Measurements from ENCODE around the gene ADAT1.
"Not testable (repeated sequence)": the region's sequence is repeated elsewhere in the genome, so short reads cannot be mapped to it uniquely, and the experiment has no call there.

The ADAT1 gene

GRCh38 chr16:75618780-75619179 is 4.3 kb downstream of the ADAT1 start:
- DNase-seq: no peak

- DNase-seq: no peak
Observed at GRCh38 chr16:75617121-75617520, 6.0 kb downstream of the ADAT1 start.

GRCh38 chr16:75616521-75617010 is 6.5 kb downstream of the ADAT1 start:
- no peak for DNase-seq

GRCh38 chr16:75615619-75616018 is 7.5 kb downstream of the ADAT1 start:
- DNase-seq: no peak

DNA sequence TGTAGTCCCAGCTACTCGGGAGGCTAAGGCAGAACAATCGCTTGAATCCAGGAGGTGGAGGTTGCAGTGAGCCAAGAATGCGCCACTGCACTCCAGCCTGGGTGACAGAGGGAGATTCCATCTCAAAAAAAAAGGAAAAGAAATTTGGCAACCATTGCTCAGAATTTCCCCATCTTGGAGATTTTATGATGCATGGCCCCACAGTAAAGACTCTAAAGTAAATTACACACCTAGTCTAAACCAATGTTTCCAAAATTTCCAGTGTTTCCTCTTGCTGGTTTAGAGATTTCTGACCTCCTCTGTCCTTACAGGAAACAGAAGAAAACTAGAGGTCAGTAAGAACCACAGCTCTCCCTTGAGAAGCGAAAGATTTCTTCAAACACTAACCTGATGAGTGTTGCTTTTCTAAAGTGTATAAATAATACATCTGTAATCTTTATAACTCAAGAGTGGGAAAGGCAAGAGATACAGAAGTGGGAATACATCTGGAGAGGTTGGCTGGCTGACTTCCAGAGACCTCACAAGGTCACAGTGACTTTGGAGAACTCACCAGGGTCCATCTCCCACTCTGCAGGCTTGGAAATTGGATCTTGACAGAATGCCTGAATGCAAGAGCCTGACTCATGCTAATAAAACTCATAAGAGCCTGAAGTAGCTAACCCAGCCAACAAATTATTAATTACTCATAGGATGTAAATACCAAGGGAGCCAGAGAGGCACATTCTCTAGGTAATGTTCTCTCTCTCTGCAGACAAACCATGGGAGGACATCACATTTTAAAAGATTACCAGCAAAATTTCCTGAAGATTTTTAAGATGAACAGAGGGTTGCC is 8.8 kb downstream of the ADAT1 start:
- no peak for DNase-seq

GRCh38 chr16:75606507-75606906 is 16.6 kb downstream of the ADAT1 start:
- no peak for DNase-seq

GRCh38 chr16:75603241-75603640 is 19.8 kb downstream of the ADAT1 start:
- no peak for DNase-seq

DNA sequence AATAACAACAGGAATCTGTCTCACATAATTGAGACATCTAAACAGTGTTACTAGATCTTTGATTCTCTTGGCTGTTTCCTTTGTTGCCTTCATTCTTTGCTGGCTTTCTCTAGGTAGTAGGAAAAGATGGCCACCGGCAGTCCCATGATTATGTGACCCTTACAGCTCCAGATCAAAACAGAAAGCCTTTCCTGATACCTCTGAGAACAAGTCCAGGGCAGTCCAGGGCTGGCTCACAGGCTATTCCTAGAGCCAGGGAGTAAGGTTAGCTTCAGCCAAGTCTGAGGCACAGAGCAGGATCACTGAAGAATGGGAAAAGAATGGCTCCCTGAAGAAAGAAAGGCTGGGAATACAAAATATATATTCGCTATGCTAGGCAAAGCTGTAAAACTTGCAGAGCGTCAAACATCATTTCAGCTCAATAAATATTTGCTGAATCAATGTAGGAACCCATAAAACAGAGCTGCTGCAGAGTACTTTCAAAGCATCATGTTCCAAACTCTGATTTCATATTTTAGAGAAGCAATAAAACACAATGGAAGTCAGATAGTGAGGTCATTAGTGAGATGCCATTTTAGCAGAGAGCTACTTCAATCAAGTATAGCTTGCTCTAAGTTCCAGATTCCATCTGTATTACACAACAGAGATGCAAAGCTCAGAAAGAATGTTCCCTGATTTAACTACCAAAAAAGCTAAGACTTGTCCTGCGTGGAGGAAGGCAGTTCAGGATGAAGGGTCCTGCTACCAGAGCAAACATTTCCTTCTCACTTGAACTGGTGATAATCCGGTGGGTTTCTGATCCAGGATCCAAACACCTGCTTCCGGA is 23.4 kb downstream of the ADAT1 start:
- DNase-seq: no peak

- DNase-seq: no peak
Observed at GRCh38 chr16:75593825-75594820, 29.0 kb downstream of the ADAT1 start.

DNA sequence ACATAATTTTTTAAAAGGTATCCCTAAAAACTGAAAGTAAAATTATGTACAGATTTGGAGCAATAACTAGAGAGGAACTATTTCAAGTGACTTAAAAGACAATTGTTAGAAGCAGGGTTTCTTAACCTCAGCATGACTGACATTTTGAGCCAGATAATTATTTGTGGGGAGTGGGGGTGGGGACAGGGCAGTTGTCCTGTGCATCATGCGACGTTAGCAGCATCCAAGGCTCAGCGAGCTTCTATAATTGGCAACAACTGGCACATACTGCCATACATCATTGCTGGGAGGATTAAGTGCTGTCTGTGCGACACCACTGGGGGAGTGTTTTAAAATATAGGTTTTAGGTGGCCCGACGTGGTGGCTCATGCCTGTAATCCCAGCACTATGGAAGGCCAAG is 29.8 kb downstream of the ADAT1 start:
- DNase-seq: no peak

GRCh38 chr16:75591927-75592326 is 31.2 kb downstream of the ADAT1 start:
- DNase-seq: not testable (repeated sequence)

GRCh38 chr16:75590920-75591843 is 31.9 kb downstream of the ADAT1 start:
- DNase-seq: no peak

DNA sequence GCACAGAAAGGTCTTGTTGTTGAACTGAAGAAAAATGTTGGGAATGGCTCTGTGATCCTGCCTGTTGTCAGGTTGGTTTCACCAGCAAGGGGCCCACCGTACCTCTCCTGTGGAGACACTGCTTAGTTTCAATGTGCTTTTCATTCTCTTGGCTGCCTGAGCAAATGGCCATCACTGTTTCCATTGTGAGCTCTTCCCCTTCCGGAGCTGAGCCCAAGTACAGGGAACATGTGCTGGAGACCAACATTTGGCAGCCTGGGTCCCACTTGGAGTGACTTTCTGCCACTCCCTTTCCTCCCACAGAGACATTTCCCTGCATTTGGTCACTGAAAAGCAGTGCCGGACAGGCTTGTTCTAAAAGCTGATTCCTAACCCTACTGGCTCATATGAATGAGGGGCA is 33.8 kb downstream of the ADAT1 start:
- no peak for DNase-seq

- DNase-seq: no peak
Observed at GRCh38 chr16:75588716-75589115, 34.4 kb downstream of the ADAT1 start.

DNA sequence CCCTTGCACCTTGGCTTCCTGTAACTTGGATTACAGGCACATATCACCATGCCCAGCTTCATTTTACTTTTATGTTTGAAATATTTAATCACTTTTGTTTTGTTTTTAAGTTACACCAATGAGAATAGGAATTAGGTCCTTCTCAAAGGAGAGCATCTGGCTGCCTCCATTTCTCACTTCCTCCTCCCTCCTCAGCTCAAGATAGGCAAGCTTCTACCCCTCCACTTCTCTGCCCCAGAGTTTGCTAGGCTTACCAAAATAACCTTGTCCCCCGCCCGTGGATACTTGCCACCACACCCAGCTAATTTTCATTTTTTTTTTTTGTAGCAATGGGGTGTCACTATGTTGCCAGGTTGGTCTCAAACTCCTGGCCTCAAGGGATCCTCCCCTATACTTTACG is 39.0 kb downstream of the ADAT1 start:
- no peak for DNase-seq

DNA sequence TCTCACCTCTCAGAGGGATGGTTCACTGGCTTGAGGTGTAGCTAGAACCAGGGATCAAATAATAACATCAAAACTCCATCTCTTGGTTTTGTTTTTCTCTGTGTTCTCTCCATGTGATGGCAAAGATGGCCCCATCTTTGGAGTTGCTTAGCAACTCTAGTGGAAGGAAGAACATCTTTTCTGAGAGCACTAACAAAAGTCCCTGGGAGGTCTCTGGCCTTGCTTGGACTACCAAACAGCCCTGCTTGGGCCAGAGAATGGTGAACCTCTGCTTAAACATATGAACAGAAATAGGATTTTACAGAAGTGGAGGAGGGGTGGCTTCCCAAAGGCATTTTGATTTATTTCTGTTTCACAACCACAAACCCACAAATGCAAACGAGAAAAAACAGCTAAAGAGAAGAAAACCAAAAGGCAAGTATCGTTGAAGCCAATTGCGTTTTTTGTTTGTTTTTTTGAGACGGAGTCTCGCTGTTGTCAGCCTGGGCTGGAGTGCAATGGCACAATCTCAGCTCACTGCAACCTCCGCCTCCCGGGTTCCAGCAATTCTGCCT is 43.7 kb downstream of the ADAT1 start:
- no peak for DNase-seq

DNA sequence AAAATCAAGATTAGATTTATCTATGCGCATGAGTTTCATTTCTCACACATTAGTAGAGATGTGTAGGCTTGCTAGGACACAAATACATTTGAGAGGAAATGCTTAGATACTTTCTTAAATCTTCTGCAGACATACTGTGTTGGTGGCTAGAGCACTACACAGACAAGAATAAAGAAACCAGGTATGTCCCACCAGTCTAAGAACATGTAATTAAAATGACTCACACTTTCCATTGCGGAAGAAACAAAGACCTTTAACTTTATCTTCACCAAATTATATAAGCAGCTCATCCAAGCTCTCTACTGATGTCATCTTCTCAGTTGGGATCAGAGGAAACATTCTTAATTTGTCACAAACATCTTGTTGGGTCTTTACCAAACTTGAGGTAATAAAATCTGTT is 44.4 kb downstream of the ADAT1 start:
- DNase-seq: no peak

DNA sequence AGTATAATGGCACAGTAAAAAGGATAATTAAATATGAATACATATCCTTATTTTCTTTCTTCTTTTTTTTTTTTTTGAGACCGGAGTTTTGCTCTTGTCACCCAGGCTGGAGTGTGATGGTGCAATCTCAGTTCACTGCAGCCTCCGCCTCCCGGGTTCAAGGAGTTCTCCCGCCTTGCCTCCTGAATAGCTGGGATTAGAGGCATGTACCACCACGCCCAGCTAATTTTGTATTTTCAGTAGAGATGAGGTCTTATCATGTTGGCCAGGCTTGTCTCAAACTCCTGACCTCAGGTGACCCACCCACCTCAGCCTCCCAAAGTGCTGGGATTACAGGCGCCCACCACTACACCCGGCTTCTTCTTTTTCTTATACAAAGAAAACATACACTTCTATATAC is 44.9 kb downstream of the ADAT1 start:
- no peak for DNase-seq

DNA sequence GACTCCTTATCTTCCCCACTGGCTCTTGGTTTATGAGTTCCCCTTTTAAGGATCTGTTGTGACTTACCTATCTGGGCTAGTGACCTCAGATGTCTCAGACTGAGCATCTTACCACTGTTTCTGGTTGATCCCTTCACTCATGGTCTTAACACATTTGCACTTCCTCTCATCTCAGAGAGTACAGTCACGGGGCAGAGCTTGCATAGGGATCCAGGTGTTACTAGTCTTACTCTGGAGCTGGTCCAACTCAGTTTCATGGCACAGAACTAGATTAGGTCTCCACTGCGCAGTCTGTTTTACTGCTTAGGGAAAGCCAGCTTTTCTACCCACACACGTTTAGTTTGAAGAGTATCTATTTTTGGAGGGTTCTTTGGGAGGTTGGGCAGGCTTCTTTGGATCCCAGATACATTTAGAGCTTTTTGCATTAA is 46.7 kb downstream of the ADAT1 start:
- DNase-seq: no peak

- no peak for DNase-seq
Observed at GRCh38 chr16:75575958-75576357, 47.1 kb downstream of the ADAT1 start.

DNA sequence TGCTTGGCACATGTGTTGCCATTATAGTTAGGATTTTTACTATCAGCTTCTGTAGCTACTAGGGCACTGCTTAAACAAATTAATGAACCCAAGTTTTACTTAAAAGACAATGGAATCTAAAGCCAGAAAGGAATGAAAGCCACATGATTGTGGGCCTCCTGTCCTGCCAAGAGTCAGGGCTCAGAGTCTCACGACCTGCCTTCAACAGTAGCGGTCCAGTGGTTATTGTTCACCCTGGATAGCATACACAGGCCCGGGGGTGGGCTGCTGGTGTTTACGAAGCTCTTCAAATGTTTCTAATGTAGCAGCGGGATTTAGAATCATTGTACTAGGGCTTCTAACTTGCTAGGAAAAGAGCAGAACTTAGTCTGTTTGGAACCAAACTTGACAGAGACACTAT is 49.1 kb downstream of the ADAT1 start:
- no peak for DNase-seq
